Suprapubic skin (tissue), 4 donors: ENCODE results near the gene TBC1D8. TPM values are rescaled to one million over a fixed set of nuclear protein-coding genes. Genes with fewer than 3 reads are reported as not detected.

Experiments
- DNase-seq, 2 donors: peaks; one replicate each; pipeline ENCODE4 v3.0.0-alpha.2; 2019; ENCODE audit warnings: low spot score in 2 of 2
- H3K27ac ChIP-seq: fragments of 200-600 bp; sonication (generic); one replicate; pipeline ENCODE4 v1.5.1; 2019
- H3K27me3 ChIP-seq: fragments of 200-600 bp; sonication (generic); one replicate; pipeline ENCODE4 v1.5.1; 2019
- H3K36me3 ChIP-seq: fragments of 200-600 bp; sonication (generic); one replicate; pipeline ENCODE4 v1.5.1; 2019
- H3K4me1 ChIP-seq: fragments of 200-600 bp; sonication (generic); one replicate; pipeline ENCODE4 v1.5.1; 2019
- H3K4me3 ChIP-seq: fragments of 200-600 bp; sonication (generic); one replicate; pipeline ENCODE4 v1.5.1; 2019; ENCODE audit warnings: mild to moderate bottlenecking
- H3K9me3 ChIP-seq: fragments of 200-600 bp; sonication (generic); one replicate; pipeline ENCODE4 v1.5.1; 2019
- CTCF ChIP-seq, 2 donors: fragments of 200-600 bp in 1 of 2; fragments of 450-650 bp in 1 of 2; sonication (generic) in 1 of 2; IDR thresholded peaks; one replicate each; pipeline ENCODE4 v1.5.1; 2016 to 2019; ENCODE audit warnings: antibody characterized with exemption in 2 of 2, mild to moderate bottlenecking in 1 of 2, moderate library complexity in 1 of 2
- EP300 ChIP-seq: sonication (generic); formaldehyde crosslinking; IDR thresholded peaks from one replicate; pipeline ENCODE4 v1.6.1; 2017; ENCODE audit warnings: antibody characterized with exemption
- POLR2A ChIP-seq, 2 donors: fragments of 450-650 bp; IDR thresholded peaks; one replicate each; pipeline ENCODE4 v1.6.1; 2017; ENCODE audit warnings: antibody characterized with exemption in 2 of 2, mild to moderate bottlenecking in 2 of 2, moderate library complexity in 2 of 2
- POLR2AphosphoS5 ChIP-seq, 3 donors: sonication (generic); formaldehyde crosslinking; IDR thresholded peaks; one replicate each; pipeline ENCODE4 v1.6.1; 2017; ENCODE audit warnings: antibody characterized with exemption in 3 of 3
- WGBS: methylation state at CpG from one replicate; pipeline ENCODE4 v1.1.5; 2018; 5-methylcytosine and 5-hydroxymethylcytosine counted together
- total RNA-seq, 4 donors: library from RNA; depleted of rRNA; stranded (reverse); fragments of >200 nt; gene quantifications; one replicate each; pipeline ENCODE4 v1.1.0, GENCODE V29; 2016

The TBC1D8 gene
- total RNA-seq, 4 donors from 2014 or later: 38.8 to 309 (median 68.3) TPM

GRCh38 chr2:100976061-100976460 lies 175.1 kb downstream of the TBC1D8 start:
- peaks cover 46% of the 10 kb centered on the region for H3K36me3 ChIP-seq
- no peaks in the 10 kb centered on the region for H3K4me1 ChIP-seq
- WGBS: no CpG with 5 or more reads among the region's 6 CpGs
- H3K9me3 ChIP-seq: no peaks in the 10 kb centered on the region
- no peak overlapping the region for H3K4me3 ChIP-seq
- TF ChIP-seq POLR2AphosphoS5 (IDR thresholded peaks at IDR 0.05): no peak
- no peak for TF ChIP-seq EP300
- TF ChIP-seq CTCF (IDR thresholded peaks at IDR 0.05): no peak
- no peak for TF ChIP-seq POLR2A (IDR thresholded peaks at IDR 0.05)
- DNase-seq: no peak
- no peaks in the 10 kb centered on the region for H3K27me3 ChIP-seq
- no peak overlapping the region for H3K27ac ChIP-seq

- peak in 1 of 2 donors; percentile 51 for DNase-seq
- H3K36me3 ChIP-seq: peaks cover 51% of the 10 kb centered on the region
- TF ChIP-seq POLR2A (IDR thresholded peaks at IDR 0.05) (no peak), CTCF (IDR thresholded peaks at IDR 0.05) (no peak), EP300 (no peak), POLR2AphosphoS5 (IDR thresholded peaks at IDR 0.05) (no peak)
- H3K27ac ChIP-seq: no peak overlapping the region
- no peak overlapping the region for H3K4me3 ChIP-seq
- H3K9me3 ChIP-seq: no peaks in the 10 kb centered on the region
- WGBS: 85% methylated on average over 7 of the region's 7 CpGs
- no peaks in the 10 kb centered on the region for H3K27me3 ChIP-seq
- H3K4me1 ChIP-seq: no peaks in the 10 kb centered on the region
These were observed 175.7 kb downstream of the TBC1D8 start for GRCh38 chr2:100975521-100975785.

- 94% methylated on average over 22 of the region's 22 CpGs for WGBS
These were observed 176.3 kb downstream of the TBC1D8 start for GRCh38 chr2:100974712-100975520.

GRCh38 chr2:100972452-100972851 lies 178.7 kb downstream of the TBC1D8 start:
- WGBS: 89% methylated on average over 7 of the region's 7 CpGs

More at GRCh38 chr2:100974712-100975520, 176.3 kb downstream of the TBC1D8 start:
- Histone ChIP-seq H3K27ac (no peak overlapping the region), H3K27me3 (no peaks in the 10 kb centered on the region), H3K4me3 (no peak overlapping the region), H3K4me1 (no peaks in the 10 kb centered on the region), H3K36me3 (peaks cover 53% of the 10 kb centered on the region), H3K9me3 (no peaks in the 10 kb centered on the region)
- DNase-seq: no peak
- no peak for TF ChIP-seq POLR2A (IDR thresholded peaks at IDR 0.05)

GRCh38 chr2:100971221-100971620 lies 180.0 kb downstream of the TBC1D8 start:
- H3K27ac ChIP-seq: no peak overlapping the region
- no peaks in the 10 kb centered on the region for H3K9me3 ChIP-seq
- no peak overlapping the region for H3K4me3 ChIP-seq
- DNase-seq: no peak
- no peaks in the 10 kb centered on the region for H3K4me1 ChIP-seq
- TF ChIP-seq CTCF (IDR thresholded peaks at IDR 0.05): no peak
- TF ChIP-seq POLR2A (IDR thresholded peaks at IDR 0.05): no peak
- no peak for TF ChIP-seq POLR2AphosphoS5 (IDR thresholded peaks at IDR 0.05)
- TF ChIP-seq EP300: no peak
- WGBS: 95% methylated on average over 9 of the region's 9 CpGs
- peaks cover 53% of the 10 kb centered on the region for H3K36me3 ChIP-seq
- no peaks in the 10 kb centered on the region for H3K27me3 ChIP-seq

More at GRCh38 chr2:100972452-100972851, 178.7 kb downstream of the TBC1D8 start:
- Histone ChIP-seq H3K36me3 (peaks cover 63% of the 10 kb centered on the region), H3K4me1 (no peaks in the 10 kb centered on the region), H3K27ac (no peak overlapping the region), H3K4me3 (no peak overlapping the region), H3K9me3 (no peaks in the 10 kb centered on the region), H3K27me3 (no peaks in the 10 kb centered on the region)
- no peak for DNase-seq
- no peak for TF ChIP-seq POLR2AphosphoS5 (IDR thresholded peaks at IDR 0.05)
- no peak for TF ChIP-seq POLR2A (IDR thresholded peaks at IDR 0.05)
- no peak for TF ChIP-seq CTCF (IDR thresholded peaks at IDR 0.05)
- no peak for TF ChIP-seq EP300
